HG03064 (cell line): ENCODE results near the gene EMX1.

Experiments
- ATAC-seq: cut with Tn5 transposase; IDR thresholded peaks from one replicate; pipeline ENCODE4 v1.9.1; 2021; ENCODE audit warnings: low read depth; ENCODE audit not compliant: unreplicated experiment

Gene EMX1

DNA sequence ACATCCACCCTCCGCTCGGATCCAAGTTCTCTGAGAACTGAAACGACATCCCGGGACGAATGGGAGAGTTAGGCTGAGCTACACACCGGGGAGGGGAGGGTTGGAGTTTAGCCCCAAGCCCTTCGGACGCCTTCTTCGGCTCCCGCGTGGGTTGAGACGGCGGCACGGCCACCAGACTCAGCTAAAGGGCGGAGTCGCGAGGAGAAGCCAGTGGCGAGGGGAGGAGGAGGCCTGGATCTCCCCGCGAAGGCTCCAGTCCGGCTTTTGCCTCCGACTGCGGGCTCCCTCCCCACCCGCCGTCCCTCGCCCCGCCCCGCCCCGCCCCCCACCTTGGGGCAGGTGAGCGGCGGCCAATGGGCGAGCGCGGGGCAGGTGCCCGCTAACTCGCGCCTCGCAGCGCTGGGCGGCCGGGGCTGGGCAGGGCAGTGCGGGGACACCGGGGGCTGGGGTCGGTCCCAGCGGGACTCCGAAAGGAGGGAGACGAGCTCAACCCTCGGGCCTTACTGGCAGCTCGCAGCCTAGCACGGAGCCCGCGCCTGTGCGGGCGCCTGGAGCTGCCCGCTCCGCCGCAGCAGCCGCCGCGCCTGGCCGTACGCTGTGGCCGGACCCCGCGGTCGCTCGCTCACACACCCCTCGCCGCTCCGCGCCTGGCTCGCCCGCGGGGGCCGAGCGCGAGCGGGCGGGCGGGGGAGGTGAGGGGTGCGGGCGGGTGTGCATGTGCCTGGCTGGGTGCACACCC lies at the start of gene EMX1:
Gene EMX1, plus strand, starts transcription at position 382 of the 739 bp plus-strand sequence. Its CDS starts 334 bp downstream, at position 716.
- ATAC-seq: no peak

DNA sequence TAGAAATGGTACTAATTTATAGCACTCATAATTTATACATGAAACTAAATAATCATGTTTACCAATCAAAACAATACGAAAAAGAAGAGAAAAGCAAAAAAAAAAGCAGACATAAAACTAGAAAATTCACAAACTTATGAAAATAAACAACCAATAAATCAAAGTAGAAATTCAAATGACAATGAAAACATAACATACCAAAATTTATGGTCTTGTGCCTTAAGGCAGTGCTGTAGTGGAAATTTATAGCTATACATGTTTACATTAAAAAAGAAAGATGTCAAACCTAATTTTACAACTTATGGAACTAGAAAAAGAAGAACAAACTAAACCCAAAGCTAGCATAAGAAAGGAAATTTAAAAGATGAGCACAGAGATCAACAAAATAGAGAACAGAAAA lies 46.3 kb upstream of the EMX1 start:
- ATAC-seq: no peak

DNA sequence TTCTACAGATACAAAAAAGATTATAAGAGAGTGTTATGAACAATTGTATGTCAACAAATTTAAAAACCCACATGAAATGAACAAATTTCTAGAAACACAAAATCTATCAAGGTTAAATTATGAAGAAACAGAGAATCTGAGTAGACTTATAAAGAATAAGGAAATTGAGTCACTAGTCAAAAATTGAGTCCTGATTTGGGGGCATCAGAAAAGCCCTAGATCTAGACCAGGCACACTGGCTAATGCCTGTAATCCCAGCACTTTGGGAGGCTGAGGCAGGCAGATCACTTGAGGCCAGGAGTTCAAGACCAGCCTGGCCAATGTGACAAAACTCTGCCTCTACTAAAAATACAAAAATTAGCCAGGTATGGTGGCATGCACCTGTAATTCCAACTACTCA lies 45.4 kb upstream of the EMX1 start:
- ATAC-seq: no peak

DNA sequence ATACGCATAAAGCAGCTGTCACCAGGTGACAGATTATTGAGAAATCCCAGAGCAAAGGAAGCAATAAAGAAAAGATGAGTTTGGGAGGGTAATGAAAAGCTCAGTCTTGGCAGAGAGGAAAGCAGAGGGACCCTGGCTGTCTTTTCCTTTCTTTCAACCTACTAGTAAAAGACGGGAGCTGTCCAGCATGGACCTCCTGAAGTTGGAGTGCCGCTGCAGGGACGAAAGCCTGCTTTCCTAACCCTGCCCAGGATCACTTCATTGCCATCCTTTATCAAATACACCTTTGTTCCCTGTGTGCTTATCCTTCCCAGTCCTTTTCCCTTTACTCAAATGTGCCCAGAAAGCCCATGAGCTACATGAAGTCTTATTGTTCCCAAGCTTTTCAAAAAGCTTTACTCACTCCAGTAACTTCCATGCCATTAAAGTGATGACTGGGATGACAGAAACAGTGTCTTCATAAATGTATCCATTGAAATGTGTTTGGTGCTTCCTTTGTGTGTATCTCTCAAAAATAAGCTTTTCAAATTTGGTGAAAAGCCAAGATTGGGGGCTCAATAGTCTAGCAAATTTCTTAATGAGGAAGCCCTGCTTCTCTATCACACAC lies 33.9 kb upstream of the EMX1 start:
- ATAC-seq: no peak

DNA sequence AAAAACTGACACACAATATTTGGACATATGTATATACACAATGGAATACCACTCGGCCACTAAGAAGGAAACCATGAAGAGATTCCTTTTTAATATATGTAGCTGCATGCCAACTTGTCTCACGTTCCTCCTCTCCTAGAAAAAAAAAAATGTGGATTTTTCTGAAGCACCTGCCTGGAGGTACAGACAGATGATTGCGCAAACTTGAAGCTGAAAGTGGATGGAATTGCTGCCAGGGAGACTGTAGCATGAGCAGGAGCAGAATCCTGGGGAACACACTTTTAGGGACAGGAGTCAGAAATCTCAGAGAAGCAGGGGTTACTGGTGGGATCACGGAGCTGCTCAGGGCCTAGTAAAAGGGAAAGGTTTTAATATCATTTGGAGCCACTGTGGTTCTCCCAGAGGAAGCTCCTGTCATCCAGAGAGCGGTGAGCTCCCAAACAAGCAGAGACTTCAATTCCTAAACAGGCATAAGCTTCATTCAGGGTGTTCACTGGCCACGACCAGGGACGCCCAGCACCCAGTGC lies 30.8 kb upstream of the EMX1 start:
- peak; percentile 14 for ATAC-seq

DNA sequence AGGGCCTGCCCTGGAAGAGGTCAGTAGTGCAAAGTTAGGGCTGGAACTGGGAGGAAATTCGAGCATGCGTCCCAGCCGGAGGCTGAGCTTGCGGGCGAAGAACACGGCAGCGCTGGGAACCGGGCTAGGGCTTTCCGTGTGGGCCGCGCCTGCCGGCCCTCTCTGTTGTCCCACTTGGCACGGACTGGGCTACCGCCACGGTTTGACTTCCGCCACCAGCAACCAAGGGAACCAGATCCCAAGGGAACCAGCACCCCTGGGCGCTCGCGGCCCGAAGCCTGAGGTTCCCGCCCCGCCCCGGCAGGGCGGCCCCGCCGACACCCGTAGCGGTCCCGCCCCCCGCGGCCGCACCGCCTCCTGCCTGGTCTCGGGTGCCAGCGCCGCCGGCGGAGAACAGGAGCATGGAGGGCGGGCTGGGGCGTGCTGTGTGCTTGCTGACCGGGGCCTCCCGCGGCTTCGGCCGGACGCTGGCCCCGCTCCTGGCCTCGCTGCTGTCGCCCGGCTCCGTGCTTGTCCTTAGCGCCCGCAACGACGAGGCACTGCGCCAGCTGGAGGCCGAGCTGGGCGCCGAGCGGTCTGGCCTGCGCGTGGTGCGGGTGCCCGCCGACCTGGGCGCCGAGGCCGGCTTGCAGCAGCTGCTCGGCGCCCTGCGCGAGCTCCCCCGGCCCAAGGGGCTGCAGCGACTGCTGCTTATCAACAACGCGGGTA lies 30.1 kb upstream of the EMX1 start, which contains the start of gene SPR:
Gene SPR, plus strand, starts transcription at position 377 of the 708 bp plus-strand sequence. Its CDS starts 25 bp downstream, at position 402.
- ATAC-seq: peak; percentile 72

DNA sequence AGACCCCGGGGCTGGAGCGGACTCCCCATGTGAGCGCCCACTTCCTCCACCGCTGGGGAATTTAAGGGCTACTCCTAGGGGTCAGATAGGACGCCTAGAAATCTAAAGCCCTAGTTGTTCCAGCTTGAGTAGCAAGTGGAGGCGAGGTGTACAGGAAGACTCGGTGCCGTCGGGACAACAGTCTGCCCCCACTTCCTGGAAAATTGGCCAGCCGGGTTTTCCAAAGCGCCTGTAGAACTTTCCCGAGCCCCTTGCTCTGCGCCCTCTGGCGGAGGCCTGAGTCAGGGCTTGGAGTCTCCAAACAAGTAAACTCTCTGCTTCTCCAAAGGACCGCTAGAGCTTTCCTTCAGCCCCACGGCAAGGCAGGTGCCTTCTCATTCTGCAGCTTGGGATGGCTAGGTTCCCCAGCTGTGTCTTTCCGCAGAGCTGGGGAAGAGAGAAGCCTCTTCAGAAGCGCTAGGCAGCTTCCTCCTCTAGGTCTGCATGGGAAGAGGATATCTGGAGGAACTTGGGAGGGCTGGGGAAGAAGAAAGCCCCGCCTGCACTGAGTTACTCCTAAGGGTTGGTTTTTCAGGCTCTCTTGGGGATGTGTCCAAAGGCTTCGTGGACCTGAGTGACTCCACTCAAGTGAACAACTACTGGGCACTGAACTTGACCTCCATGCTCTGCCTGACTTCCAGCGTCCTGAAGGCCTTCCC lies 29.4 kb upstream of the EMX1 start:
- peak; percentile 33 for ATAC-seq

DNA sequence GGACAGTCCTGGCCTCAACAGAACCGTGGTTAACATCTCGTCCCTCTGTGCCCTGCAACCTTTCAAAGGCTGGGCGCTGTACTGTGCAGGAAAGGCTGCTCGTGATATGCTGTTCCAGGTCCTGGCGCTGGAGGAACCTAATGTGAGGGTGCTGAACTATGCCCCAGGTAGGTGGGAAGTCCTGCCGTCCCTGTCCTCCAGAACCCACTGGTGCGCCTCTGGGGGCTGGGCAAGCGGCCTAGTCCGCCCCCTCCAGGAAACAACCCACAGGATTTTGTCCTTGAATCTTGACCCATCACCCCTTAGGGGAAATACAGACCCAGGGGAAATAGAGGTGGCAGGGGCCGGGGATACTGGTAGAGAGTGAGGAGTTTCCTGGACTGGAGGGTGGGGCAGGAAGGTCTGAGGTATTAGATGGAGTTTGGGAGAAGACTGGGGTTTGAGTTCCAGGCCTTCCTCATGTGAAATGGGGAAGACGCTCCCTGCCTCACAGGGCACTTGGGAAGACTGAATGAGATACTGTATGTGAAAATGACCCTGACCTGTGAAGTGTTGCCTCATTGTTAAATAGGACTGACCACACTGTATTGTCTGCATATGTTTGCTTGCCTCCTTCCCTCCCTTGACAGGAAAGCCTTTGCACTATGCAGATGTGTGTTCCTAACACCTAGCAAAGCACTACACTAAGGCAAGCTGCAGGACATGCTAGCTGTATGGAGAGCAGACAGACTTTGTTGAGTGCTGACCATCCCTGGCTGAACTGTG lies 28.7 kb upstream of the EMX1 start:
- no peak for ATAC-seq

DNA sequence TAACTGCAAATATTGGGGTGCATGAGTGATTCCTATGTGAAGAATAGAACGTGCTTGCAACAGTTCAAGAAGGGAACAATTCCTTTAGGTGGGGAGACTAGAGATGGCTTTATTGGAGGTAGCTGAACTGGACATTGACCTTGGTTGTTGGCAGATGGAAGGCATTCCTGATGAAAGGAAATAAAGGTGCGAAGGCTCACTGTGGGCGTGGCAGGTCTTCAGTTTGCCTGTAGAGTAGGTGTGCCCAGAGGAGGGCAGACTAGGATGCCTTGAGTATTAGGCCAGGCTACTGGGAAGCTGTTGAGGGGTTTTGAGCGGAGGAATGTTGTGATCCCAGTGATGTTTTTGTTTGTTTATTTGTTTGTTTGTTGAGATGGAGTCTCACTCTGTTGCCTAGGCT lies 27.3 kb upstream of the EMX1 start:
- no peak for ATAC-seq

DNA sequence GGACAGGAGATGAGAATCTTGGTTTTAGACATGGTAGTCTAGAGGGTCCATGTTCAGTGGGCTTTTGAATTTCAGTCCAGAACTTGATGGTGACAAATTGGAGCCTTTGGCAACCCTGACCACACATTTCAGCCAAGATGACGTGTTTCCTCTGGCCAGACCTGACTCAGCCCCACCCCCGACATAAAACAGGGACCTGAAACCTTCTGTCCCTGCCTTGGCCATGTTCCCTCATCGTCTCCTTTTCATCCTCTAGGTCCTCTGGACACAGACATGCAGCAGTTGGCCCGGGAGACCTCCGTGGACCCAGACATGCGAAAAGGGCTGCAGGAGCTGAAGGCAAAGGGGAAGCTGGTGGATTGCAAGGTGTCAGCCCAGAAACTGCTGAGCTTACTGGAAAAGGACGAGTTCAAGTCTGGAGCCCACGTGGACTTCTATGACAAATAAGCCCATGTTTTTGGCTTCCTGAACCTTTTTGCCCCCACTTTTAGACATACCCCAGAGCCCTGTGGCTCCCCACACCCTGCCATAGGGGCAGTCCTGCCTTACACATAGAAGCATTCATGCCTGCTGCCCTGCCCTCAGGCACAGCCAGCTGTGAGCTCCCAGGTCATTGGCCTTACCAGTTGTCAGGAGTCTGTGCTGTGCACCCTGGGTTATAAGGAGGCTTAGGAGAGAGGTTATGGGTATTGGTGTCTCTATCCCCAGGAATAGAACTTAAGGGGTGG lies 26.1 kb upstream of the EMX1 start:
- no peak for ATAC-seq

DNA sequence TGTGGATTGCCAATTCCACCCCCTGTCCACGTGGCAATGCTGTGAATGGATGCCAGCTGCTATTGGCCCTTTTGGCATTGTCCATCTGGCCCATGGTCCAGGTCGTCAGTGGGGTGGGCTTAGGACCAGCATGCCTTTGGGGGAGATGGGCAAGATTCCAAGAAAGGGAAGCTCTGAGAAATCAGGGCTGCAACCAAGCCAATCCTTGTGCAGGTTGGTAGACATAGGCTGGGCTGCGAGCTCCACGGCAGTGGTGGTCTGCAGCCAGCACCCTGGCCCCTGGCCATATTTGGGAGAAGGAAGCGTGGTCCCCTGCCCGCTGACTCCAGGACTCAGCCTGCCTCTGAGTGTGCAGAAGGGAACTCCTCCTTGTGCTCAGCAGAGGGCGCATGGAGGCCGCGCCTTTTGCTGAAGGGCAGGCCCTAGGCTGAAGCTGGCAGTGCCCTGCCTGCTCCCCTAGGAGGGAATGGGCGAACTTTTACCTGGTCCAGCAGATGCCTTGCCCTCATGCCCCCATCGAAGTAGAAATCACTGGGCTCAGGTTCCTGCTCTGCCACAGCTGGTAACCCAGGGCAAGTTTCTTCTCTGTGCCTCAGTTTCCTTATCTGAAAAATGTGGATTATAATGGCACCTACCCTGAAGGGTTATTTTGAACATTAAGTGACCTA lies 24.7 kb upstream of the EMX1 start:
- ATAC-seq: peak; percentile 52

DNA sequence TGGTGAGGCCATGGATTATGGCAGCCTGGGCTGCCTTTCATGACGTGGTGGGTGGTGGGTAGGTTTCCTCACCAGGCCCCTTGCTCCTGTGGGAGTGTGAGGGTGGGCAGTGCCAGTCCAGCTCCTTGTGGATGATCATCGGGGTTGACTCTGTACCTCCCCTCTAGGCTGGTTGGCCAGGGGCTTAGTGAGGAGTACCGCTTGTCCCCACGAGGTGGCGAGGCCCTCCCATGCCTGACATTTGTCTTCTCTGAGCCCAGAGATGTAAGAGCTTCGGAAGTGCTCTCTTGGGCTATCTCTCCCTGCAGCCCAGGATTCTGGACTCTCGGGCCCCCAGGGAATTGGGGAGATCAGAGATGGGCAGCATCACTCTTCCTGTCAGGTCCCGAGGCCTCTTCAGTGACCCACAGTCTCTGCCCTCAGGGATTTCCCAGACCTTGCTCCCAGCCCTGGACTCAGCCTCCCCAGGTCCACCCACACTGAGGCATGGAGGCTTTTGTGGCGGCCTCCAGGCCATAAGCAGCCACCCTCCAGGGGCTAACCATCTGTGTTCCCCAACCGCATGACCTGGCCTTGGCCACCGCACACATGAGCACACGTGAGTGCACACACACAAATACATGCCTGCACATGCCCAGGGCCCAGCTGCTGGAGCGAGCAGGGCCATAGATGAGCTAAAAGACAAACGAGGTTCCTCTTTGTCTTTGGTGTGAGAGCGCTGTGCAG lies 23.6 kb upstream of the EMX1 start:
- ATAC-seq: peak; percentile 54

DNA sequence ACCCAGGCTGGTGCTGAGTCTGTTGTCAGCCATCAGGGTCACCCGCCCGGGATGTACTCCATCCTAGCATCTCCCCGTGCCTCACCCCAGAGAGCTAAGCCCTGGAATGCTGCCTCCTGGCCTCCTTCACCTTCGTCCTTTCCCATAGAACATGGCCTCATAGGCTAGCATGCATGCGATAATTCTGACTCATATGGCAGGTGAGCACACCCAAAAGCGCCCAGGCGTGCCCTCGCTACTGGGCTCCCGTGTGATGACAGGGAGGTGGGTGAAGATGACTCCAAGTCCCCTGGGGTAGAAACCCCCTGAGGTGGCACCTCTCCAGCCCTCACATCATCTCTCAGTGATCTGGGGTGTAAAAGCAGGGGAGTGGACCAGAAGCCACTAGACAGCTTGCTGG lies 22.8 kb upstream of the EMX1 start:
- no peak for ATAC-seq

DNA sequence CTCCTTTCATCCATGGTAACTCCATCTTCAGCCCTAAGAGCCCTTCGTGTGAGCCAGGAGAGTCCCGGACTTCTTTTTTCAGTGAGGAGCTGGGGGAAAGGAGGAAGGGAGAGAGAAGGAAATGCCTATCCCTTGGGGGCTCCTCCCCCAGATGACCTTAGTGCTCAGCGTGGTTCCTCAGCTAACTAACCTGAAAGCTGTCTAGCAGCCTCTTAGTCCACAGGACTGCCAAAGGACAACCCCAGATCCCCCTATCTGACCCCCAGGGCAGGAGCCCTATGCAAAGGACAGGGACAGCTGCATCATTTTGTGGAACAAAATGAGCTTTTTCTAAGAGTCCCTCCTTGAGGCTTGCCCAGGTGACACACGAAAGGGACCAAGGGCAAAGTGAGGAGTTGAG lies 22.2 kb upstream of the EMX1 start:
- ATAC-seq: no peak

DNA sequence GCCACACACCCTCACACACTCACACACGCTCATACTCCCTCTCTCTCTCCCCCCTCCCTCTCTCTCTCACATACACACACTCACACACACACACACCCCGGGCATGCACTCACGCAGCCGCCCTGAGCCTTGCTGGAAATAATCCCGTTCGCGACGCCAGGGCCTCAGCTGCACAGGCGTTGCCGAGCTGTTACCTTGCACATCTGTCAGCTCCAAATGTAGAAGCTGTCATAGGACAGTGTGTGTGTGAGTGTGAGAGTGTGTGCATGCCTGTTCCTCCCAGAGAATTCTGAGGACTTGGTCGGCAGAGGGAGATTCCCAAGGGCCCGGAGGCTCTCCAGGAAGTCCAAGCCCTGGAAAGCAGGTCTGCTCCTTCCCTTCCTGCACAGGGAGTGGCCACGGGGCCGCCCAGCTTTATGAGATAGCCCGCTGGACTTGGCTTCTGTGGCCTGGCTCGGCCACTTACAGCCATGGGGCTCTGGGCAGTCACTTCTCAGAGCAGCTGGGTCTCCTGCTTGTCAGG lies 21.5 kb upstream of the EMX1 start:
- no peak for ATAC-seq

DNA sequence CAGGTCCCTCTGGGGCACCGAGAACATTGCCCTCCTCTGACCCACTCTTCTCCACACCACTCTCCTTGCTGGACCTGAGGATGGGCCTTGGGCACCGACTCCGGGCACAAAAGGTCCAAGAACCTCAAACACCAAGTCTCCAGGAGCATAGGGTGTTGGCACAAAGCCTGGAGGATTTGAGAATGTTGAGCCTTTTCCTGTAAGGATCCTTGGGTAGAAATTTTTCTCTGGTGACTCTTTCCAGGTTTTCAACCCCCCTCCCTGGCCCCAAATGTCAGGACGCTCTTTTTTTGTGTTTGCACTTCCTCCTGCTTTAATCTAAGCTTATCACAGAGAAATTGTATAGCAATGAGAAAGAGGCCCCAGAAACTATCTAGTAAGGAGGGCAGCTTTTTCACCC lies 20.9 kb upstream of the EMX1 start:
- no peak for ATAC-seq

DNA sequence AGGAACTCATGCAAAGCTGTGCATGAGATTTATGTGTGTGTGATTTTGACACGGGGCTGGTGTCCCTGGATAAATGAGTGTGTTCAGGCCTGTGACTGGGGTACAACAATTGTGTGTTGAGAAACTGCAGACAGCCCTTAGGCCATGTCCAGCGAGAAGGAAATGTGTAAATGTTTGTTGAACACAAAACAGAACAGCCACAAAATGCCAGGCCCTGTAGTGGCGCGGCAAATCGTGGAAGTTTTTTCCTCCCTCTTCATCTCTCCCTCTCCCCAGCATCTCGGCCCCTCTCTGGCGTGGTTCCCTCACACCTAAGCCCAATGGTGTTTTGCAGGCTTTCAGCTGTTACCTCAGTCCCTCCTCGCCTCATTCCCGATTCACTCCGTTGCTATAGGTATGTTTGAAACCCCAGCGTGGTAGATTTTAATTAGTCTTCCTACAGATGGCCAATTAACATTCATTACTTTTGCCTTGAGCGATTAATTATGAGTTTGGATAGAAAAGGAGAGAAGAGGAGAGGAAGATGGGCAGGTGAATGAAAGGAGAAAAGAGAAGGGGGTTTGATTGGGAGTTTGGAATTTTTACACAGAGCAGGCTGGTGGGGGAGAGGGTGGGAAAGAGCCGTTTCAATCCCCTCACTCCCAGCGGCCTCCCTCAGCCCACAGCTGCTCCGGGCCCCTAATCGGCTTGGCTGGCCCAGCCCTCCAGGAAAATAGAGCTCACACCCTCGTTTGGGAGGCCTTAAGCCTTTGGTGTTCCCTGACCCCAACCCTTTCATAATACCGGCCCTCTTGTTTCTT lies 19.3 kb upstream of the EMX1 start:
- ATAC-seq: no peak
